ENCODE results near the gene TTLL11.

DNA sequence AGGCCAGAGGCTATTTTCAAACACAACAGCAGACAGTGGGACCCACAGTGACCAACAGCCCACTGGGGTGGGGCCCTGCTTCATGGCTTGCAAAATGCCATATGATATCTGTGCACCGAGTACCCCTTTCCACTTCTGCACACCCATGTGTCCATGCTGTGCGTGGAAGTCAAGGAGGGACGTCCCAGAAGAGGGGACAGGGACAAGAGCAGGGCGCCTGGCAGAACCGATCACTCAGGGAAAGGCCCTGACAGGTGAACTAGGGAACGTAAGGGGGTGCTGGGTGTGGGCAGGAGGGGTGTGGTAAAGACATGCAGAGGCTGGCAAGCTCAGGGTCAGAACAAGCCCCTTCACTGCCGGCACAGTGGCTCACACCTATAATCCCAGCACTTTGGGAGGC is 7.6 kb upstream of the TTLL11 start:
- TF ChIP-seq, protein P1, sequence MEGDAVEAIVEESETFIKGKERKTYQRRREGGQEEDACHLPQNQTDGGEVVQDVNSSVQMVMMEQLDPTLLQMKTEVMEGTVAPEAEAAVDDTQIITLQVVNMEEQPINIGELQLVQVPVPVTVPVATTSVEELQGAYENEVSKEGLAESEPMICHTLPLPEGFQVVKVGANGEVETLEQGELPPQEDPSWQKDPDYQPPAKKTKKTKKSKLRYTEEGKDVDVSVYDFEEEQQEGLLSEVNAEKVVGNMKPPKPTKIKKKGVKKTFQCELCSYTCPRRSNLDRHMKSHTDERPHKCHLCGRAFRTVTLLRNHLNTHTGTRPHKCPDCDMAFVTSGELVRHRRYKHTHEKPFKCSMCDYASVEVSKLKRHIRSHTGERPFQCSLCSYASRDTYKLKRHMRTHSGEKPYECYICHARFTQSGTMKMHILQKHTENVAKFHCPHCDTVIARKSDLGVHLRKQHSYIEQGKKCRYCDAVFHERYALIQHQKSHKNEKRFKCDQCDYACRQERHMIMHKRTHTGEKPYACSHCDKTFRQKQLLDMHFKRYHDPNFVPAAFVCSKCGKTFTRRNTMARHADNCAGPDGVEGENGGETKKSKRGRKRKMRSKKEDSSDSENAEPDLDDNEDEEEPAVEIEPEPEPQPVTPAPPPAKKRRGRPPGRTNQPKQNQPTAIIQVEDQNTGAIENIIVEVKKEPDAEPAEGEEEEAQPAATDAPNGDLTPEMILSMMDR (IDR thresholded peaks at IDR 0.05): no peak
- no peak for TF ChIP-seq POLR2A (IDR thresholded peaks at IDR 0.05)

Measured in right lobe of liver (tissue), 4 donors.